ENCODE measurements around the gene SLC22A4. TPM values are rescaled to one million over a fixed set of nuclear protein-coding genes. Genes with fewer than 3 reads are reported as not detected.

Gene SLC22A4
- total and polyA plus RNA-seq, 2 of the 8 experiments (the other 6 are each of a cell fraction or from before 2014, with no cell fraction given), result 0.45 to 0.60 TPM

DNA sequence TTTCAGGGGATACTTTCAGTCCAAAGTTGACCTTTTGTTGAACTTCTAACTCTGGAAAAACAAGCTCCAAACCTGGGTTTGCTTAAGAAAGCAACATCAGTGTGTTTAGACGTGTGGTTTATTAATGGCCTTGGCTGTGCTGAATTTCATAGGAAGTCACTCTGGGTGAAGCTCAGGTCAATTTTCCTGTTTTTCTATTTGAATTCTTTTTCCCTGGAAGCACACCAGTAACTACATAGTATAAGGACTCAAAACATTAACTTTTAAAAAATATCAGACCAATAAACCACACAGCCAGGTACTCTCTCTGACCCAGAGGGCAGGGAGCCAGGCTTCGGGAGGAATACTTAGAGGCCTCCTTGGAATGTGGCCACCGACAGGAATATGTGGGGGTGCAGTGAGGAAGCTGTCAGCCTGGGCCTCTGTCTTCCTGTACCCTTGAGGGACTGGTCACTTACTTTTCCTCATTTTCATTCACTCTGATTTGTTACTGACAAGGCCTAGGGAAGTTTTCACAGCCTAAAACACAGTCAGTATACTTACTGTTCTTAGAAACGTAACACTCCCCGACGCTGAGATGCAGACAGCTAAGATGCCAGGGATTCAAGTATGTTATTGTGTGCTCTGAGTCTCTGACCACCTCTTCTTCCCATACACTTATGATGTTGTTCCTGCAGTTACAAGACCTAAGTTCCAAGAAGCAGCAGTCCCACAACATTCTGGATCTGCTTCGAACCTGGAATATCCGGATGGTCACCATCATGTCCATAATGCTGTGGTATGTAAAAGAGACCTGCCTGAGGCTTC lies 94.3 kb downstream of the SLC22A4 start:
- Histone ChIP-seq H3K27me3 (replicated peaks in 1 of 4; ENCODE audit: control insufficient read depth in 3 of 4, extremely low read depth in 1 of 4, insufficient read depth in 3 of 4, low read length in 3 of 4) (no peaks in the 10 kb centered on the region), H3K79me1 (ENCODE audit: low read depth, low read length) (no peaks in the 10 kb centered on the region), H3K4me2 (ENCODE audit: insufficient read depth in 1 of 2, low read depth in 2 of 2, low read length in 2 of 2) (no peak overlapping the region), H3K9me3 (ENCODE audit: insufficient read depth in 2 of 2, low read depth in 1 of 2, low read length in 1 of 2) (no peaks in the 10 kb centered on the region), H3K36me3 (ENCODE audit: control insufficient read depth in 2 of 4, insufficient read depth in 4 of 4, low read length in 3 of 4) (no peaks in the 10 kb centered on the region), H2BK12ac (ENCODE audit: low read depth, low read length) (0 out of 2 replicates have a peak overlapping the region, but pooled peaks have one; percentile 3), H4K20me1 (replicated peaks in 1 of 2; ENCODE audit: control insufficient read depth in 1 of 2, insufficient read depth in 2 of 2, low read length in 2 of 2) (peaks cover 0 to 3% of the 10 kb centered on the region in 2 experiments), H2BK120ac (replicated peaks; ENCODE audit: low read depth, low read length) (no peak overlapping the region), H3K56ac (replicated peaks; ENCODE audit: insufficient read length, low read depth, low read length) (no peak overlapping the region), H3K9ac (replicated peaks in 1 of 4; ENCODE audit: extremely low read depth in 1 of 4, low read depth in 3 of 4, low read length in 3 of 4) (no peak overlapping the region), H4K8ac (ENCODE audit: extremely low read depth, insufficient read depth, low read length) (no peak overlapping the region), H4K91ac (replicated peaks; ENCODE audit: insufficient read length, low read length) (no peak overlapping the region), H2BK20ac (ENCODE audit: low read length) (0 out of 2 replicates have a peak overlapping the region, but pooled peaks have one; percentile 48), H3K23ac (ENCODE audit: insufficient read length) (no peak overlapping the region), H3K4ac (replicated peaks; ENCODE audit: insufficient read length, low read depth, low read length) (no peak overlapping the region), H3K4me1 (replicated peaks in 1 of 4; ENCODE audit: control insufficient read depth in 3 of 4, insufficient read depth in 4 of 4, low read length in 3 of 4) (peaks cover 0 to 9% (median 3%) of the 10 kb centered on the region in 4 experiments; a peak in 4 of 7 replicates), H3K79me2 (ENCODE audit: control insufficient read depth in 1 of 2, insufficient read depth in 2 of 2, low read length in 2 of 2) (no peaks in the 10 kb centered on the region), H3K23me2 (ENCODE audit: low read depth, low read length) (no peaks in the 10 kb centered on the region), H2AK5ac (ENCODE audit: low read depth, low read length) (no peak overlapping the region), H3K14ac (ENCODE audit: insufficient read length) (no peak overlapping the region), H2BK5ac (ENCODE audit: low read depth, low read length) (no peak overlapping the region), H3K27ac (ENCODE audit: low read depth, low read length) (no peak overlapping the region; the same call in 1 of the 2 replicates), H3K4me3 (ENCODE audit: extremely low read depth in 1 of 4, insufficient read depth in 2 of 4, low read depth in 3 of 4, low read length in 4 of 4) (no peak overlapping the region), H2AFZ (ENCODE audit: low read length) (no peak overlapping the region), H3K18ac (ENCODE audit: extremely low read depth, low read length) (no peak overlapping the region), H4K5ac (ENCODE audit: insufficient read length, low read depth, low read length) (no peak overlapping the region), H2BK15ac (ENCODE audit: low read length) (no peak overlapping the region)
- no peak for FAIRE-seq
- TF ChIP-seq TEAD4 (IDR thresholded peaks at IDR 0.05; ENCODE audit: low read depth, low read length), result peak; percentile 43; the same call in 1 of the 2 replicates
- no peak for TF ChIP-seq PHF8 (conservative IDR thresholded peaks at IDR 0.05; ENCODE audit: low read depth, low read length)
- 85% methylated on average over 8 of the region's 8 CpGs; no CpG with 5 or more reads in 1 of the 2 experiments for WGBS, 2 experiments (ENCODE audit: extremely low coverage in 1 of 2, insufficient coverage in 1 of 2, insufficient read length in 1 of 2, insufficient replicate concordance in 2 of 2, low coverage in 1 of 2, low lambda C conversion rate in 2 of 2, missing lambda C conversion rate in 1 of 2)
- ChIA-PET CTCF (ENCODE audit: partially characterized antibody) (interaction anchor here (0.9 to 16.4 kb wide), 13 partner anchors 8 to 153 kb away, joined by 3 to 353 read pairs (median 9); partner anchors contain the start of gene IRF1), POLR2A (ENCODE audit: partially characterized antibody) (interaction anchor here (0.9 to 1.1 kb wide), 3 partner anchors 21 to 107 kb away, joined by 3 read pairs; no protein-coding TSS in a partner anchor)
- no peak for DNase-seq (ENCODE audit: low read depth in 1 of 2, low spot score in 2 of 2)

All from H1 (cell line).